Bronchial epithelial cell (primary cell): Measurements from ENCODE around the gene PFDN2. TPM values are rescaled to one million over a fixed set of nuclear protein-coding genes. Genes with fewer than 3 reads are reported as not detected.
A peak's percentile ranks its signal among the peaks of the same experiment; 100 is the strongest.

ENCODE experiments used
- DNase-seq: peaks from one replicate; pipeline ENCODE4 v3.0.0-alpha.2; 2010; ENCODE audit warnings: low read depth
- FAIRE-seq: peaks from 2 replicates; lab custom pipeline; 2011; peaks lifted over from hg19 to GRCh38; lab: Jason Lieb, UNC
- H3K27me3 ChIP-seq: 2 replicates; pipeline ENCODE4 v1.5.1; 2011; ENCODE audit warnings: low read length; ENCODE audit not compliant: control insufficient read depth, insufficient read depth
- H3K36me3 ChIP-seq: 2 replicates; pipeline ENCODE4 v1.5.1; 2011; ENCODE audit warnings: low read length; ENCODE audit not compliant: control insufficient read depth, insufficient read depth
- H3K4me3 ChIP-seq: 2 replicates; pipeline ENCODE4 v1.5.1; 2011; ENCODE audit warnings: mild to moderate bottlenecking, low read depth, low read length, control low read depth
- total RNA-seq: library from RNA; depleted of rRNA; stranded (reverse); fragments of >200 nt; gene quantifications from 2 replicates; pipeline ENCODE4 v1.2.1, GENCODE V29; 2014
- TF ChIP-seq, protein P1 (sequence below): IDR thresholded peaks from 2 replicates; pipeline ENCODE4 v1.5.1; 2011; ENCODE audit warnings: mild to moderate bottlenecking, moderate library complexity, low read length, control low read depth, inconsistent platforms; ENCODE audit not compliant: insufficient read depth, severe bottlenecking

The PFDN2 gene
- total RNA-seq, 1 donor from 2014 or later, result 204 TPM

- DNase-seq (no peak), FAIRE-seq (no peak)
- Histone ChIP-seq H3K4me3 (no peak overlapping the region), H3K27me3 (no peaks in the 10 kb centered on the region), H3K36me3 (peaks cover 18% of the 10 kb centered on the region)
- TF ChIP-seq, protein P1, sequence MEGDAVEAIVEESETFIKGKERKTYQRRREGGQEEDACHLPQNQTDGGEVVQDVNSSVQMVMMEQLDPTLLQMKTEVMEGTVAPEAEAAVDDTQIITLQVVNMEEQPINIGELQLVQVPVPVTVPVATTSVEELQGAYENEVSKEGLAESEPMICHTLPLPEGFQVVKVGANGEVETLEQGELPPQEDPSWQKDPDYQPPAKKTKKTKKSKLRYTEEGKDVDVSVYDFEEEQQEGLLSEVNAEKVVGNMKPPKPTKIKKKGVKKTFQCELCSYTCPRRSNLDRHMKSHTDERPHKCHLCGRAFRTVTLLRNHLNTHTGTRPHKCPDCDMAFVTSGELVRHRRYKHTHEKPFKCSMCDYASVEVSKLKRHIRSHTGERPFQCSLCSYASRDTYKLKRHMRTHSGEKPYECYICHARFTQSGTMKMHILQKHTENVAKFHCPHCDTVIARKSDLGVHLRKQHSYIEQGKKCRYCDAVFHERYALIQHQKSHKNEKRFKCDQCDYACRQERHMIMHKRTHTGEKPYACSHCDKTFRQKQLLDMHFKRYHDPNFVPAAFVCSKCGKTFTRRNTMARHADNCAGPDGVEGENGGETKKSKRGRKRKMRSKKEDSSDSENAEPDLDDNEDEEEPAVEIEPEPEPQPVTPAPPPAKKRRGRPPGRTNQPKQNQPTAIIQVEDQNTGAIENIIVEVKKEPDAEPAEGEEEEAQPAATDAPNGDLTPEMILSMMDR, result no peak
These were observed 45.0 kb upstream of the PFDN2 start for GRCh38 chr1:161162806-161163205.

GRCh38 chr1:161162052-161162451 lies 44.2 kb upstream of the PFDN2 start:
- Histone ChIP-seq H3K36me3 (peaks cover 18% of the 10 kb centered on the region), H3K4me3 (no peak overlapping the region), H3K27me3 (no peaks in the 10 kb centered on the region)
- FAIRE-seq (no peak), DNase-seq (no peak)
- TF ChIP-seq, protein P1, result no peak

DNA sequence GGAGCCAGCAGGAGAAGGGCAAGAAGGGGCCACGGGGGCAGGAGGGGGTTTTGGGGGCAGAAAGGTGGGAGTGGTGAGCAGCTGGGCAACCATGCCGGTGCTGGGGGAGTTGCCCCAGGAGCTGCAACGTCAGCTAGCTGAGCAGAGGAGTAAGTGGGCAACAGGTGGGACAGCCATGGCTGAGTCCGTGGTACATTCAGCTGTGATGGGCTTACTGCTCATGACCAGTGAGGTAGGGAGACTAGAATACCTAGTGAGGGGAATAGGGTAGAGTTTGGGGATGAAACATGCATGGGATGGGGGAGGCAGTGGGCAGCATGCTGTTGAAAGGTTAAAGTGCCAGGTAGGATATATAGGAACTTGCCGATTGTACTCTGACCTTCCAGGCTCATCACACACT lies 43.8 kb upstream of the PFDN2 start:
- FAIRE-seq, result no peak
- H3K27me3 ChIP-seq, result no peaks in the 10 kb centered on the region
- H3K36me3 ChIP-seq, result peaks cover 18% of the 10 kb centered on the region
- TF ChIP-seq, protein P1, result no peak
- no peak overlapping the region for H3K4me3 ChIP-seq
- no peak for DNase-seq

DNA sequence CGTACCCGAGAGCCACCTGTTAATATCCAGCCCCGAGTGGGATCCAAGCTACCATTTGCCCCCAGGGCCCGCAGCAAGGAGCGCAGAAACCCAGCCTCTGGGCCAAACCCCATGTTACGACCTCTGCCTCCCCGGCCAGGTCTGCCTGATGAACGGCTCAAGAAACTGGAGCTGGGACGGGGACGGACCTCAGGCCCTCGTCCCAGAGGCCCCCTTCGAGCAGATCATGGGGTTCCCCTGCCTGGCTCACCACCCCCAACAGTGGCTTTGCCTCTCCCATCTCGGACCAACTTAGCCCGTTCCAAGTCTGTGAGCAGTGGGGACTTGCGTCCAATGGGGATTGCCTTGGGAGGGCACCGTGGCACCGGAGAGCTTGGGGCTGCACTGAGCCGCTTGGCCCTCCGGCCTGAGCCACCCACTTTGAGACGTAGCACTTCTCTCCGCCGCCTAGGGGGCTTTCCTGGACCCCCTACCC lies 42.9 kb upstream of the PFDN2 start:
- no peak for DNase-seq
- H3K4me3 ChIP-seq, result no peak overlapping the region

GRCh38 chr1:161159913-161160243 lies 42.0 kb upstream of the PFDN2 start:
- DNase-seq (no peak), FAIRE-seq (no peak)
- no peaks in the 10 kb centered on the region for H3K27me3 ChIP-seq
- TF ChIP-seq, protein P1, result no peak
- peak overlapping the region; percentile 87 for H3K4me3 ChIP-seq
- H3K36me3 ChIP-seq, result peaks cover 16% of the 10 kb centered on the region

More for the DNA sequence above, 42.9 kb upstream of the PFDN2 start:
- no peak for FAIRE-seq
- no peaks in the 10 kb centered on the region for H3K27me3 ChIP-seq
- peaks cover 18% of the 10 kb centered on the region for H3K36me3 ChIP-seq
- TF ChIP-seq, protein P1, result no peak

DNA sequence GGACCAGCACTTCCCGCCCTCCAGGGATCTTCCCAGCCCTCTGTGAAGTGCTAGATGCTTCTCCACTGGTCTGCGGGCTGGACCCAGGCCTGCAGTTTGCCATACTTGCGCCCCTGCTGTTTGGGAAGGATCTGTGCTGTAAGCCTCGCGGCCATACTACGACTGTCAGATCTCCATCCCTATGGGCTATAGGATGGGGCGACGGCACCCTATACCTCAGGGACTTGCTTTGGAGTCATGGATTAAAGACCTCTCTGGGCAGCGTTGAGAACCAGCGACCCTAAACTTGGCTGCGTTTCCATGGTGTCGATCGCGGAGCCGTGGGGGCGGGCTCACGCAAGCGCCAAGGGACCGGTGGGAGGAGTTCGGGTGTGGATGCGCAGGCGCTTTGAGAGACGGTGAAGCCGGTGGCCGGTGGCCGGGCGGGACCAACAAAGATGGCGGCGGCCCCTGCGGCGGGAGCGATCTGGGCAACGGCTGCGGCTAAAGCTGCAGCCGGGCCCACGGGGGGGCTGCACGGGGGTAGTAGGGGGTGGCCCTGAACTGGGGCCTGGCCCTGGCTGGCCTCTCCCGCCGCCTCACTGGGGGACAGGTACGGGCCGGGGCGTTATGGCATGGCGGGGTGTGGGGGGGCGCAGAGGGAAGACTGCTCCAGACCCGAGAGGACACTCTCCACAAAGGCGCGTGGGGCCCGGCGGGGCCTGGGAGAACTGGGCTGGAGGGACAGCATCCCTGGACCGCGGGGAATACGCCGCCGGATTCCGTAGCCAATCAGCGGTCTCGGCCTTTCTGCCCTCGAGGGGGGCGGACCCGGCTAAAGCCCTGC lies 41.5 kb upstream of the PFDN2 start, which contains the start of gene USP21:
Gene USP21 (plus strand): TSS at position 414 of the 826 bp plus-strand sequence. CDS start 1,141 bp downstream, outside the sequence.
- TF ChIP-seq, protein P1, result peak; percentile 56

More for the DNA sequence above, 41.5 kb upstream of the PFDN2 start, which contains the start of gene USP21:
- Histone ChIP-seq H3K36me3 (peaks cover 16% of the 10 kb centered on the region), H3K27me3 (no peaks in the 10 kb centered on the region), H3K4me3 (peak within 1 kb of the TSS; percentile 87)
- DNase-seq (peak; percentile 71), FAIRE-seq (no peak)
